VCaP (cell line): ENCODE data around the gene KLC1.
A peak's percentile ranks its signal among the peaks of the same experiment; 100 is the strongest.

Experiments used
- H3K27ac ChIP-seq: fragments of 450-650 bp; 2 replicates; pipeline ENCODE4 v1.5.1; 2017
- CTCF ChIP-seq: fragments of 450-650 bp; conservative IDR thresholded peaks from 2 replicates; pipeline ENCODE4 v1.5.1; 2017; ENCODE audit warnings: mild to moderate bottlenecking, moderate library complexity

KLC1 gene

GRCh38 chr14:103626146-103626850, 2.7 kb upstream of the KLC1 start:
- no peak for TF ChIP-seq CTCF
- H3K27ac ChIP-seq: peak overlapping the region; percentile 91

- H3K27ac ChIP-seq: peak overlapping the region; percentile 91
Measured at GRCh38 chr14:103627073-103628025, 1.7 kb upstream of the KLC1 start.

GRCh38 chr14:103628221-103628683, 759 bp upstream of the KLC1 start:
- TF ChIP-seq CTCF: no peak
- peak overlapping the region; percentile 91 for H3K27ac ChIP-seq

More at GRCh38 chr14:103627073-103628025, 1.7 kb upstream of the KLC1 start:
- TF ChIP-seq CTCF: no peak

- TF ChIP-seq CTCF: no peak
- peak overlapping the region; percentile 91 for H3K27ac ChIP-seq
Measured at GRCh38 chr14:103629503-103630121, 601 bp downstream of the KLC1 start.

GRCh38 chr14:103630364-103631108, 1.5 kb downstream of the KLC1 start:
- H3K27ac ChIP-seq: peak overlapping the region; percentile 91; the same call in 1 of the 2 replicates
- no peak for TF ChIP-seq CTCF

GRCh38 chr14:103633391-103633790, 4.4 kb downstream of the KLC1 start:
- TF ChIP-seq CTCF: no peak
- no peak overlapping the region for H3K27ac ChIP-seq
